T-helper 9 cell (primary cell): ENCODE results near the gene EPB41L2.
"Not testable (repeated sequence)": the region's sequence is repeated elsewhere in the genome, so short reads cannot be mapped to it uniquely, and the experiment has no call there.

Source experiments
- DNase-seq: peaks from one replicate; pipeline ENCODE4 v3.0.0-alpha.2; 2020
- total RNA-seq, 2 donors: gene quantifications; one replicate each; lab custom pipeline; 2026; lab: John Stamatoyannopoulos, UW

EPB41L2 gene
- 13.0 to 15.2 reads per million in 2 donors for total RNA-seq

DNA sequence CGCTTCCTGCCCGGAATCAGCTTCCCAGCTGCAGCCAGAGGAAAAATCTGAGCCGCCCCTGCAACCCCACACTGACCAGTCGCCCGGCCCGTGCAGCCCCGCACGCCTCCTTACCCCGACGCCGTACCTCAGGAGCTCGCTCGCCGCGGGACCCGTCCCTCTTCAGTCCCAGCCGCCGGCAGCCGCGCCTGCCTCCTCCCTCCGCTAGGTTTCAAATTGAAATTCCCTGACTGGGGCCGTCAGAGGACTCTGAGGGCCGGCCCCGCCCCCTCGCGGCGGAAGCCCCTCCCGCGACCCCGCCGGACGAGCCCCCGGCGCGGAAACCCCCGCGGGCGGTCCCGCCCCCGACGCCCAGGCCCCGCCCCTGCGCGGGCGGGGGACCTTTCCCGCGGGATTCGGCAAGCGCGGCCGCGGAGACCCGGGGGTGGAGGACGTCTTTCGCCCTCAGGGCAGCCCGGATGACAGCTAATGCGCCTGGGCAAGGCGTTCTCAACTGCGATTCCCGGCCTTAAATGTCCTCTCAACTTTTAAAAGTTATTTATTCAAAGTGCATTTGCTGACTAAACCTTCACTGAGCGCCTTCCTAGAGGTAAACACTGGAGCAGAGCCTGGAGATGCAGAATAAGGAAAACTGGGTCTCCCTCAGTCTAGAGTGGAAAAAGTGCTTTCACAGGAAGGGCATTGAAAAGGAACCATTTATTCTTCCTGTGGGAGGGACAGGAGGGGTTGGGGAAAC is at the start of gene EPB41L2:
Gene EPB41L2, minus strand, starts transcription at position 218 of the 736 bp plus-strand sequence. CDS start 106,760 bp downstream, outside the sequence.
- peak; percentile 73 for DNase-seq

DNA sequence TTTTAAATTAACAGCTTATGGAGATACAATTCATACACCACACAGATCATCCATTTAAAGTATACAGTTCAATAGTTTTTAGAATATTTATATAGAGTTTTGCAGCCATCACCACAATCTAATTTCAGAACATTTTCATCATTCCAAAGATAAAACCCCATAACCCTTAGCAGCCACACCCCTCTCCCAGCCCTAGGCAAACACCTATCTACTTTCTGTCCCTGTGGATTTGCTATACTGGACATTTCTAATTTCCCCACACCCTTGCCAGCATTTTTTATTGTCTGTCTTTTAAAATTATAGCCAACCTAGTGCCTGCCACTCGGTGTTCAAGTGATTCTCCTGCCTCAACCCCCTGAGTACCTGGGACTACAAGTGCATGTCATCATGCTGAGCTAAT is 49.2 kb upstream of the EPB41L2 start:
- DNase-seq, result no peak

DNA sequence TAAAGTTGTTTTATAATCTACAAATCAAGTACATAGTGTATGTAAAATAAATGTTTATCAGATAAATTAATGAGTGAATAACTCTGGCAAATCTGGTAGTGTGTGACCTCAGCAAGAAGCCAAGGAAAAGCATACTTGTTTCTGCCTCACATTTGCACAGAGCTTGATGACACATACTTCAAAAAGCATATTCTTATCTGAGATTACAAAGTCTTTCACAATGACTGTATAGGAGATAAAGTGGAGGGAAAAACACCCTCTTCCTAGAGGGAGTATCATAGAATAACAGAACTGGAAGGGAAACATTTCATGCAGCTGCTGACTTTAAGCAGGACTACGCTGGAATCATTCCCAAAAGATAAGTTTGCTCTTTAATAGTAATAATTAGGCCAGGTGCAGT is 44.1 kb upstream of the EPB41L2 start:
- DNase-seq, result no peak

GRCh38 chr6:131103901-131104300 is 40.9 kb upstream of the EPB41L2 start:
- DNase-seq, result no peak

DNA sequence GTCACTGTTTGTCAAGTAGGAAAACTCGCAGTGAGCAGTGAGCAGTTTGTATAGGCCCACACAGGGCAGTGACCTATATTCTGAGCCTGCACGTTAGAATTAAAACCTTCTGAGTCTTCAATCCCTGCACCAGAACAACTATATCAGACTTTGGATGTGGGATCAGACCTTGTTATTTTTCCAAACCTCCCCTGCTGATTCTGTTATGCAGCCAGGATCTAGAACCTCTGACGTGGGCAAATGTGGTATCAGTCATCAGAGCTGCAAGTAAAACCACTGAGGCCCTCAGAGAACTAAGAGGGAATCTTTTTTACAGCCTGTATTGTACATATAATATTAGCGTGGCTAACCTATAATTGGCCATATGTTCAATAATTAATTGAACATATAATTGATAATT is 40.3 kb upstream of the EPB41L2 start:
- no peak for DNase-seq

- DNase-seq, result no peak
Observed at GRCh38 chr6:131101911-131102680, 39.1 kb upstream of the EPB41L2 start.

DNA sequence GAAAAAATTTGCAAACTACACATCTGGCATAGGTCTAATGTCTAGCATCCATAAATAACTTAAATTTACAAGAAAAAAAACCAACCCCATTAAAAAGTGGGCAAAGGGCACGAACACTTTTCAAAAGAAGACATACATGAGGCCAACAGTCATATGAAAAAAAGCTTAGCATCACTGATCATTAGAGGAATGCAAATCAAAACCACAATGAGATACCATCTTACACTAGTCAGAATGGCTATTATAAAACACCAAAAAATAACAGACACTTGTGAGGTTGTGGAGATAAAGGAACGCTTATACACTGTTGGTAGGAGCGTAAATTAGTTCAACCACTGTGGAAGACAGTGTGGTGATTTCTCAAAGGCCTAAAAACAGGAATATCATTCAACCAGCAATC is 33.7 kb upstream of the EPB41L2 start:
- no peak for DNase-seq

DNA sequence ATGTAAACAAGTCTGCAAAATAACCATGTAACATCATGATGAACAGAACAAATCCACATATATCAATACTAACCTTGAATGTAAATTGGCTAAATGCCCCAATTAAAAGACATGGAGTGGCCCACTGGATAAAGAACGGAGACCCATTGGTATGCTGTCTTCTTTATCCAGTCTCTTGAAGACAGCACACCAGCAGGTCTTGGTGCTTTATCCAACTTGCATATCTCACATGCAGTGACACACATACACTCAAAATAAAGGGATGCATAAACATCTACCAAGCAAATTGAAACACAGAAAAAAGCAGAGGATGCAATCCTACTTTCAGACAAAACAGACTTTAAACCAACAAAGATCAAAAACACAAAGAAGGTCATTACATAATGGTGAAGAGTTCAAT is 30.3 kb upstream of the EPB41L2 start:
- no peak for DNase-seq

DNA sequence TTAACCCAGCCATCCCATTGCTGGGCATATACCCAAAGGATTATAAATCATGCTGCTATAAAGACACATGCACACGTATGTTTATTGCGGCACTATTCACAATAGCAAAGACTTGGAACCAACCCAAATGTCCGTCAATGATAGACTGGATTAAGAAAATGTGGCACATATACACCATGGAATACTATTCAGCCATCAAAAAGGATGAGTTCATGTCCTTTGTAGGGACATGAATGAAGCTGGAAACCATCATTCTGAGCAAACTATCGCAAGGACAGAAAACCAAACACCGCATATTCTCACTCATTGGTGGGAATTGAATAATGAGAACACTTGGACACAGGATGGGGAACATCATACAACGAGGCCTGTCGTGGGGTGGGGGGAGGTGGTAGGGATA is 28.9 kb upstream of the EPB41L2 start:
- not testable (repeated sequence) for DNase-seq

- not testable (repeated sequence) for DNase-seq
Observed at GRCh38 chr6:131090339-131090738, 27.3 kb upstream of the EPB41L2 start.

DNA sequence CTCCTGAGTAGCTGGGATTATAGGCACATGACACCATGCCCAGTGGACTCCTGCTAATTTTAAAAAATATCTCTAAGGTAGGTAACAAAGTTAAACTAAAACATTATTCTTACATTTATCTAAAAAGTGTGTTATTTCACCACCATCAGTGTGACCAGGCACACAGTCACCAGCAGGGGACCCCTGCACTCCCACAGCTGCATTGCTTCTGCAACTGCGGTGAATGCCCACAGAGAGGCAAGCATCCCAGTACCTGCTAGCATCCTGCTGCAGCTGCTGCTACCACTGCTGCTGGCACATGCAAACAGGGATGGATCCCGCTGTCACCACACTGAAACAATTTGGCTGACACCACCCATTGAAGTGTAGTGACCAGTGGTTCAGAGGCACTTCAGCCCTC is 21.9 kb upstream of the EPB41L2 start:
- DNase-seq, result no peak

- no peak for DNase-seq
Observed at GRCh38 chr6:131083687-131084086, 20.6 kb upstream of the EPB41L2 start.

DNA sequence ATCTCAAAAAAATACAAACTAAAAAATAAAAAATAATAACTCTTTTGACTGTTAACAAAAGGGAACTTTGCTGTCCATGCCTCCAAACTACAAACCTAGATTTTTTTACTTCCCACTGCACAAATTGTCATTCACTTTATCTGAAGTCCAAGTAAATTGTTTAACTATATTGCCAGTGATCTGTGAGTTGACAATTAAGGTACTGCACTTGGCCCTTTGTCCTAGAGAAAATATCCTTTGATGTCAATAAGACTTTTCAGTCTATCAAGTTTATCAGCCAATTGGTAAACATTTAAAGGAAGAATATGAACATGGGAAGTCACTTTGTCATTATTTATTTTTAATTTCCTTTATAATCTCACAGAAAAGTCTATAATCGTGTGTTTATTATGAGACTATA is 19.3 kb upstream of the EPB41L2 start:
- no peak for DNase-seq

- DNase-seq, result no peak
Observed at GRCh38 chr6:131080084-131080483, 17.0 kb upstream of the EPB41L2 start.

DNA sequence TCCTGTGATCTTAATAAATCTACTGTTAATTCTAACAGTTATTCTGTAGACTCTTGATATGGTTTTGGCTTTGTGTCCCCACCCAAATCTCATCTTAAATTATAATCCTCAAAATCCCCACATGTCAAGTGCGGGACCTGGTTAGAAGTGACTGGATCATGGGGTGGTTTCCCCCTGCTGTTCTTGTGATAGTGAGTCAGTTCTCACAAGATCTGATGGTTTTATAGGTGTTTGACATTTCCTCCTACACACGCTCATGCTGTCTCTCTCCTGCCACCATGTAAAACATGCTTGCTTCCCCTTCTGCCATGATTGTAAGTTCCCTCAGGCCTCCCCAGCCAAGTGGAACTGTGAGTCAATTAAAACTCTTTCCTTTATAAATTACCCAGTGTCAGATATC is 10.5 kb upstream of the EPB41L2 start:
- no peak for DNase-seq

- no peak for DNase-seq
Observed at GRCh38 chr6:131070061-131070460, 7.0 kb upstream of the EPB41L2 start.

DNA sequence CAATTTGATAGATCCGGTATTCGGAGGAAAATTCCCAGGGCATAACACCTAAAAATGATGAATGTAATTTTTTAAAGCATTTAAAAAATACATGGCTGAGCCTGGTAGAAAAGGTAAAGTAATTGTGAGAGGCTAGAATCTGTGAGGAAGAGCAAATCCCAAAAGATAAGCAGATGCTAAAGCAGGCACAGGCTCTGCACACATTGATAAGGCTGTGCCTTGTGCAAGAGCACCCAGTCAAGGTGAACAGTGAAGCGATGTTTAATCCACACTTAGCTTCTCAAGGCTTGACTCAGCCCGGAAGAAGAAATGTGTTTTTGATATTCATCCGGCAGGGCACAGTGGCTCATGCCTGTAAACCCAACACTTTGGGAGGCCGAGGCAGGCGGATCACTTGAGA is 5.1 kb upstream of the EPB41L2 start:
- no peak for DNase-seq

GRCh38 chr6:131067521-131067920 is 4.5 kb upstream of the EPB41L2 start:
- no peak for DNase-seq

DNA sequence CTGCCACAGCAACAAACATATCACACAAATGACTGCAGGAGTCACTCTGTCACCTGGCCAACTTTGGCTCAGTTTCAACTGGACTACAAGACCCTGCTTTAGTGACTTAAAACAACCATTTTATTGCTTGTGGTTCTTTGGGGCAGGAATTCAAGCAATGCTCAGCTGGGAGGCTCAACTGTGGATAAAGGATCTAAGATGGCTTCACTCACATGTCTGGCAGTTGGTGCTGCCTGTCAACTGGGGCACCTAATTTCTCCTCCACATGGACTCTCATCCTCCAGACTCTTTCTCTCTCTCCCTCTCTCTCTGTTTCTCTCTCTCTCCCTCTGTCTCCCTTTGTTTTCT is 2.8 kb upstream of the EPB41L2 start:
- DNase-seq, result no peak

- no peak for DNase-seq
Observed at GRCh38 chr6:131065112-131065823, 2.2 kb upstream of the EPB41L2 start.

DNA sequence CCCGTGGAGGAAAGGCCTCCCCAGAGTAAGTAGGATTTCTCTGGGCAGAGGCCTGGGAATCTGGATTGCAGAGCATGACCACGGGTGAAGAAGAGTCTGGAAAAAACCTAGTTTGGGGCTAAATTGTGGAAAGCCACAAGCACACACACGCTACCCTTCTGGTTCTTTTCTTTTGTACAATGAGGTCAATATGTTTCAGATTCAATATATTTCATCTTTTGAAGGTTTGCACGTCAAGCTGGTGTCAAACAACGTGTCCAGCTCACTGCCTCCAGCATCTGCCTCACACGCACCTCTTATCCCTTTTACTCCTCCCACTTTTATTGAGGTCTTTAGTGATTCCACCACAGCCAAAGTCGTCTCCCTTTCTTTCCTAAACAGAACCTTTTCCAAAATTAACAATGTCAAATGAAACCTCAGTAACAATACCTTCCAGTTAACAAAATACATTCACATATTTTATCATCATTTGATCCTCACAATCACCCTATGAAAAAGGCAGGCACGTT is 773 bp upstream of the EPB41L2 start:
- DNase-seq, result no peak

- DNase-seq, result peak; percentile 6
Observed at GRCh38 chr6:131062241-131063027, 611 bp downstream of the EPB41L2 start.

GRCh38 chr6:131061751-131062119 is 1.3 kb downstream of the EPB41L2 start:
- no peak for DNase-seq
